Measurements from ENCODE around the gene TBRG1.

The TBRG1 gene

DNA sequence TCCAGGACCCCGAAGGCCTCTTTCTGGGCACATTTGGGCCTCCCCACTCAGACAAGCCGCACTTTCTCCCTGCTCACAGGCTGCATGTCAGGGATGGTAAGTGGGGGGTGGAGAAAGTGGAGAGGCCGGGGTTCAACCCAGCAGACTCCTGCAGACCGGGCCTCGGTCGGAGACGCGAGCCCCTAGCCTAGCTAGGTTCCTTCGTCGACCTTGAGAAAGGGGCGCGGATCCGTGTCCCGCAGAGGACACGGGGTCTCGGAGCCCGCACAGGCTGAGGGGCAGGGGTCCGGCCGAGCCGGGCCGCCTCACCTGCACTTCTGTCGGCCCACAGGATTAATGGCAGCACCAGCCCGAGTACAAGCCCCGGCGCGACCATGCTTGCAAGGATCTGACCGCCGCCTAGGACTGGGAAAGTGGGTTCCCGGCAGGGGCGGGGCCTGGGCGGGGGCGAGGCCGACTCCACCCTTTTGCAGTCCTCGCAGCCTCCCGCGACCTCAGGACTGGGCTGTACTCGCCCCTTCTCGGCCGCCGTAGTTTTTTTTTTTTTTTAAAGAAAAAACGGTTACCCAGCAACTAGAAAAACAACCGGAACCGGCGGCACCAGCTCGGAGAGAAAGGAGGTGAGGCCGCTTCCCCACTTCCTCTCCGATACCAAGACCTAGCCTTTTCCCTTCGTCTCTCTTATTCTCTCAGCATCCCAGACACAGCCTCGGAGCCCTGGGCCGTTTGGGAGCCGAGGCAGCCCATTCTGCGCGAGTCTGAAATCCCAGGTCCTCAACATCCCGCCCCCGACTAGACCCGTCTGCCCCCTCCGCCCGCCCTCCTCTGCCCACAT is 50.9 kb downstream of the TBRG1 start, which contains the start of the genes SIAE and SPA17:
TSS of gene SIAE (minus strand) at position 407 of the 835 bp plus-strand sequence. CDS start at position 376, 31 bp downstream.
TSS of gene SPA17 (plus strand) at position 572 of the 835 bp plus-strand sequence. CDS start 1,361 bp downstream, outside the sequence.
- Histone ChIP-seq H3K27me3 (ENCODE audit: insufficient read depth, insufficient read length) (peaks cover 10% of the 10 kb centered on the region), H3K36me3 (ENCODE audit: insufficient read depth, insufficient read length, low read length) (no peaks in the 10 kb centered on the region), H3K4me3 (ENCODE audit: insufficient read length, low read depth) (peak within 1 kb of the TSS; percentile 77), H3K4me1 (ENCODE audit: insufficient read depth, insufficient read length) (no peaks in the 10 kb centered on the region), H3K9ac (ENCODE audit: insufficient read length, low read depth) (peak within 1 kb of the TSS; percentile 85), H3K9me3 (ENCODE audit: insufficient read depth, low read length) (no peaks in the 10 kb centered on the region)
- TF ChIP-seq YY1 (IDR thresholded peaks at IDR 0.05; ENCODE audit: insufficient read depth, insufficient read length) (no peak), ZNF274 (IDR thresholded peaks at IDR 0.05; ENCODE audit: low read depth, low read length) (no peak), SUZ12 (IDR thresholded peaks at IDR 0.05; ENCODE audit: extremely low read depth, insufficient read depth, insufficient read length) (no peak)
- peak; percentile 91 for DNase-seq (ENCODE audit: low read depth, low spot score)

GRCh38 chr11:124674168-124674517 is 51.5 kb downstream of the TBRG1 start:
- H3K9ac ChIP-seq (ENCODE audit: insufficient read length, low read depth): peak overlapping the region; percentile 64
- H3K36me3 ChIP-seq (ENCODE audit: insufficient read depth, insufficient read length, low read length): no peaks in the 10 kb centered on the region
- peak overlapping the region; percentile 77 for H3K4me3 ChIP-seq (ENCODE audit: insufficient read length, low read depth)
- TF ChIP-seq YY1 (IDR thresholded peaks at IDR 0.05; ENCODE audit: insufficient read depth, insufficient read length): no peak
- TF ChIP-seq ZNF274 (IDR thresholded peaks at IDR 0.05; ENCODE audit: low read depth, low read length): no peak
- TF ChIP-seq SUZ12 (IDR thresholded peaks at IDR 0.05; ENCODE audit: extremely low read depth, insufficient read depth, insufficient read length): no peak
- no peaks in the 10 kb centered on the region for H3K9me3 ChIP-seq (ENCODE audit: insufficient read depth, low read length)
- H3K27me3 ChIP-seq (ENCODE audit: insufficient read depth, insufficient read length): peaks cover 10% of the 10 kb centered on the region
- DNase-seq (ENCODE audit: low read depth, low spot score): no peak
- no peaks in the 10 kb centered on the region for H3K4me1 ChIP-seq (ENCODE audit: insufficient read depth, insufficient read length)

DNA sequence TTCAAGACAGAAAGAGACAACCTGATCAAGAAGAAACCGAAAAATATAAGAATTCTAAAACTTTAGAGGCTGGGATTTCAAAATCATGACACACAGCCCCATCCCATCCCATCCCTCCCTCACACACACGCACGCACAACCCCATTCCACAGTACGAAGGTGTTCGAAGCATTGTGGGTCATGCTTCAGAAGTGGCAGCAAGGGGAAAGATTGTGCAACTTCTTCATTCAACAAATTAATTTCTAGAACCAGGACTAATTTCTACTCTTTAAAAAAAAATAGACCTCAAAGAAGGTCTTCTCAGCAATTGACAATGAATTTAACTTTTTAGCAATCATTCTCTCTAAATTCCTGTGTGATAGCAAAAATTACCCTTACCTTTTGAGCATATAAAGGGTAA is 51.9 kb downstream of the TBRG1 start:
- Histone ChIP-seq H3K4me1 (ENCODE audit: insufficient read depth, insufficient read length) (no peaks in the 10 kb centered on the region), H3K36me3 (ENCODE audit: insufficient read depth, insufficient read length, low read length) (no peaks in the 10 kb centered on the region), H3K9ac (ENCODE audit: insufficient read length, low read depth) (peak overlapping the region; percentile 64), H3K27me3 (ENCODE audit: insufficient read depth, insufficient read length) (peaks cover 10% of the 10 kb centered on the region), H3K9me3 (ENCODE audit: insufficient read depth, low read length) (no peaks in the 10 kb centered on the region), H3K4me3 (ENCODE audit: insufficient read length, low read depth) (peak overlapping the region; percentile 77)
- DNase-seq (ENCODE audit: low read depth, low spot score): no peak
- TF ChIP-seq YY1 (IDR thresholded peaks at IDR 0.05; ENCODE audit: insufficient read depth, insufficient read length) (no peak), SUZ12 (IDR thresholded peaks at IDR 0.05; ENCODE audit: extremely low read depth, insufficient read depth, insufficient read length) (no peak), ZNF274 (IDR thresholded peaks at IDR 0.05; ENCODE audit: low read depth, low read length) (no peak)

DNA sequence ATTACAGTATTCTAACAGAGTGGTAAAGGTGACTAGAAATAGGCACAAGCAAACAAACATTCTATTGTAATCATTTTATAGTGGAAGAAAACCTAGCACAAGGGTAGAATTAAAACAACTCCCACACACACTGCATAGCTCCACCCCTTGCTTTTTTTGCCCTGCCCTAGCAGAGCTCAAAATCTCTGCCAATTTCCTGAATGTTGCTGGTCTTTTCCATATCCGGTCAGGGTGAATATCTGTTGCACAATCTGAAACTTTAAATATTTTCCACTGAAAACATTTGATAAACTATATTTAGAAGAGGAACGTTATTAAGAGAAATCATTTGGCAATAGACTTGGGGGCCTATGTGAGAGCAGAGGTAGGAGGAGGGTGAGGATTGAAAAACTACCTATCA is 53.7 kb downstream of the TBRG1 start:
- Histone ChIP-seq H3K4me3 (ENCODE audit: insufficient read length, low read depth) (no peak overlapping the region), H3K36me3 (ENCODE audit: insufficient read depth, insufficient read length, low read length) (no peaks in the 10 kb centered on the region), H3K9ac (ENCODE audit: insufficient read length, low read depth) (no peak overlapping the region), H3K27me3 (ENCODE audit: insufficient read depth, insufficient read length) (peaks cover 10% of the 10 kb centered on the region), H3K4me1 (ENCODE audit: insufficient read depth, insufficient read length) (no peaks in the 10 kb centered on the region), H3K9me3 (ENCODE audit: insufficient read depth, low read length) (no peaks in the 10 kb centered on the region)
- DNase-seq (ENCODE audit: low read depth, low spot score): no peak
- no peak for TF ChIP-seq SUZ12 (IDR thresholded peaks at IDR 0.05; ENCODE audit: extremely low read depth, insufficient read depth, insufficient read length)
- no peak for TF ChIP-seq ZNF274 (IDR thresholded peaks at IDR 0.05; ENCODE audit: low read depth, low read length)
- no peak for TF ChIP-seq YY1 (IDR thresholded peaks at IDR 0.05; ENCODE audit: insufficient read depth, insufficient read length)

- H3K27me3 ChIP-seq (ENCODE audit: insufficient read depth, insufficient read length): no peaks in the 10 kb centered on the region
- no peak overlapping the region for H3K4me3 ChIP-seq (ENCODE audit: insufficient read length, low read depth)
- no peak for DNase-seq (ENCODE audit: low read depth, low spot score)
- no peak overlapping the region for H3K9ac ChIP-seq (ENCODE audit: insufficient read length, low read depth)
- H3K4me1 ChIP-seq (ENCODE audit: insufficient read depth, insufficient read length): no peaks in the 10 kb centered on the region
- TF ChIP-seq YY1 (IDR thresholded peaks at IDR 0.05; ENCODE audit: insufficient read depth, insufficient read length) (no peak), ZNF274 (IDR thresholded peaks at IDR 0.05; ENCODE audit: low read depth, low read length) (no peak), SUZ12 (IDR thresholded peaks at IDR 0.05; ENCODE audit: extremely low read depth, insufficient read depth, insufficient read length) (no peak)
- H3K9me3 ChIP-seq (ENCODE audit: insufficient read depth, low read length): peaks cover 7% of the 10 kb centered on the region; the same call in 1 of the 2 replicates
- H3K36me3 ChIP-seq (ENCODE audit: insufficient read depth, insufficient read length, low read length): no peaks in the 10 kb centered on the region
Measured at GRCh38 chr11:124678416-124678815, 55.8 kb downstream of the TBRG1 start.

DNA sequence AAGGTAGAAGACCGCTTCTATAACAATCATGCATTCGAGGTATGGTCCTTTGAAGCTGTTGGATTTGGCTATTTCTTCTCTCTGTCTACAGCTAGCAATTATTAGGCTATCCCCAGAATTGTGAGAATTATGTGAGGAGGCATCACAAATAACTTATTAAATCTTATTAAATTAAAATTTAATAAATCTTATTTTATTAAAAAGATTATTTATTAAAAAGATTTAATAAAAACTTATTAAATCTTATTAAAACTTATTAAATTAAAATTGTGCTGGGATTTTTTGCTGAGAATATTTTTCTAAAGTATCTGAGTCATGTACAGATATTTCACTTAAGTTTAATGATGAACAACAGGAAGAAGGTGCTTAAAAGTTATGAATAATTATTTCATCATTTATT is 58.8 kb downstream of the TBRG1 start:
- Histone ChIP-seq H3K9ac (ENCODE audit: insufficient read length, low read depth) (no peak overlapping the region), H3K36me3 (ENCODE audit: insufficient read depth, insufficient read length, low read length) (no peaks in the 10 kb centered on the region), H3K27me3 (ENCODE audit: insufficient read depth, insufficient read length) (no peaks in the 10 kb centered on the region), H3K4me1 (ENCODE audit: insufficient read depth, insufficient read length) (no peaks in the 10 kb centered on the region), H3K9me3 (ENCODE audit: insufficient read depth, low read length) (peaks cover 29% of the 10 kb centered on the region), H3K4me3 (ENCODE audit: insufficient read length, low read depth) (no peak overlapping the region)
- TF ChIP-seq SUZ12 (IDR thresholded peaks at IDR 0.05; ENCODE audit: extremely low read depth, insufficient read depth, insufficient read length) (no peak), ZNF274 (IDR thresholded peaks at IDR 0.05; ENCODE audit: low read depth, low read length) (no peak), YY1 (IDR thresholded peaks at IDR 0.05; ENCODE audit: insufficient read depth, insufficient read length) (no peak)
- DNase-seq (ENCODE audit: low read depth, low spot score): no peak

DNA sequence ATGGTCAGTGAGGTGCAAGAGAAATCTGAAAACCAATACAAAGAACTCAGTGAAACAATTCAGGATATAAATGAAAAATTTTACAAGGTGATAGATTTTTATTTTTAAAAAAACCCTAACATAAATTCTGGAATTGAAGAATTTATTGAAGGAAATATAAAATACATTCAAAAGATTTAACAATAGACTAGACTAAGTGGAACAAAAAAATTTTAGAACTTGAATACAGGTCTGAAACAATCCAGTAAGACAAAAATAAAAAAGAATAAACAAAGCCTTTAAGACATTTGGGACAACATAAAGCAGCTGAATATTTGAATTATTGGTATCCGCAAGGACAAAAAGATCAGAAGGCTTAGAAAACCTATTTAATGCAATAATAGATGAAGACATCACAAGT is 59.8 kb downstream of the TBRG1 start:
- no peaks in the 10 kb centered on the region for H3K36me3 ChIP-seq (ENCODE audit: insufficient read depth, insufficient read length, low read length)
- no peaks in the 10 kb centered on the region for H3K4me1 ChIP-seq (ENCODE audit: insufficient read depth, insufficient read length)
- no peaks in the 10 kb centered on the region for H3K27me3 ChIP-seq (ENCODE audit: insufficient read depth, insufficient read length)
- no peak for TF ChIP-seq ZNF274 (IDR thresholded peaks at IDR 0.05; ENCODE audit: low read depth, low read length)
- no peak overlapping the region for H3K9ac ChIP-seq (ENCODE audit: insufficient read length, low read depth)
- no peak for DNase-seq (ENCODE audit: low read depth, low spot score)
- no peak overlapping the region for H3K4me3 ChIP-seq (ENCODE audit: insufficient read length, low read depth)
- H3K9me3 ChIP-seq (ENCODE audit: insufficient read depth, low read length): peaks cover 29% of the 10 kb centered on the region

Measured in NT2/D1 (cell line).